Nephron (organoid): ENCODE results near the gene MAP6D1.
"Not testable (repeated sequence)": the region's sequence is repeated elsewhere in the genome, so short reads cannot be mapped to it uniquely, and the experiment has no call there.

Experiments used
- H3K27ac Mint-ChIP-seq, 3 experiments: 2 replicates each; pipeline ENCODE4 v1.8.0; 2020; ENCODE audit warnings: mixed read lengths in 3 of 3, mild to moderate bottlenecking in 2 of 3, moderate library complexity in 1 of 3
- H3K27me3 Mint-ChIP-seq: 2 replicates; pipeline ENCODE4 v1.8.0; 2021; ENCODE audit warnings: low read depth, mild to moderate bottlenecking, moderate library complexity, mixed read lengths
- H3K36me3 Mint-ChIP-seq: 2 replicates; pipeline ENCODE4 v1.8.0; 2020; ENCODE audit warnings: low read depth, mixed read lengths
- H3K4me1 Mint-ChIP-seq: 2 replicates; pipeline ENCODE4 v1.8.0; 2020; ENCODE audit warnings: mixed read lengths
- H3K4me3 Mint-ChIP-seq, 3 experiments: 2 replicates each; pipeline ENCODE4 v1.8.0; 2020; ENCODE audit warnings: mild to moderate bottlenecking in 3 of 3, mixed read lengths in 3 of 3, moderate library complexity in 2 of 3
- H3K9me3 Mint-ChIP-seq: 2 replicates; pipeline ENCODE4 v1.8.0; 2020; ENCODE audit warnings: mixed read lengths
- TF ChIP-seq, protein P1 (sequence below), 3 experiments: fragments of 200-600 bp; sonication (generic); IDR thresholded peaks; one replicate each; pipeline ENCODE4 v1.5.0; 2021; ENCODE audit warnings: antibody characterized with exemption in 3 of 3; ENCODE audit not compliant: unreplicated experiment in 3 of 3

MAP6D1 gene

DNA sequence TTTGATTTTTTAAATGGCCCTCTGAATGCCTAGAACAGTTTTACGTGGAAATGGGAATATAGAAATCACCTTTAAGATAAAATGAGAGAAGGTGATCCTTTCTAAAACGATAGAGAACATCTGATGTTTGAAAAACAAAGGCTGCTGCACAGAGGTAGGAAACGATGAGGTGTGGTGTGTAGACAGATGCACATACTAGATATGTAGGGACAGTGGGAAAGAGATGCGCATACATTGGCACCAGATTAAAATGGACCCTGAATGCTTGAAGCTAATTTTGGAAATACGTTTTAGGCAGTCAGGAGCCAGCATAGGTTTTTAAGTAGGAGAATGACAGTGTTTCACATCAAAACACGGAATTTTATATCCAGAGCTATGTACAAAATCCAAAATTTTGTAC lies 29.0 kb downstream of the MAP6D1 start:
- Mint-ChIP-seq H3K27ac (peak overlapping the region in 1 of 3 experiments; percentile 25), H3K4me1 (peaks cover 41% of the 10 kb centered on the region), H3K27me3 (no peaks in the 10 kb centered on the region), H3K36me3 (peaks cover 74% of the 10 kb centered on the region), H3K4me3 (no peak overlapping the region), H3K9me3 (no peaks in the 10 kb centered on the region)
- TF ChIP-seq, protein P1, sequence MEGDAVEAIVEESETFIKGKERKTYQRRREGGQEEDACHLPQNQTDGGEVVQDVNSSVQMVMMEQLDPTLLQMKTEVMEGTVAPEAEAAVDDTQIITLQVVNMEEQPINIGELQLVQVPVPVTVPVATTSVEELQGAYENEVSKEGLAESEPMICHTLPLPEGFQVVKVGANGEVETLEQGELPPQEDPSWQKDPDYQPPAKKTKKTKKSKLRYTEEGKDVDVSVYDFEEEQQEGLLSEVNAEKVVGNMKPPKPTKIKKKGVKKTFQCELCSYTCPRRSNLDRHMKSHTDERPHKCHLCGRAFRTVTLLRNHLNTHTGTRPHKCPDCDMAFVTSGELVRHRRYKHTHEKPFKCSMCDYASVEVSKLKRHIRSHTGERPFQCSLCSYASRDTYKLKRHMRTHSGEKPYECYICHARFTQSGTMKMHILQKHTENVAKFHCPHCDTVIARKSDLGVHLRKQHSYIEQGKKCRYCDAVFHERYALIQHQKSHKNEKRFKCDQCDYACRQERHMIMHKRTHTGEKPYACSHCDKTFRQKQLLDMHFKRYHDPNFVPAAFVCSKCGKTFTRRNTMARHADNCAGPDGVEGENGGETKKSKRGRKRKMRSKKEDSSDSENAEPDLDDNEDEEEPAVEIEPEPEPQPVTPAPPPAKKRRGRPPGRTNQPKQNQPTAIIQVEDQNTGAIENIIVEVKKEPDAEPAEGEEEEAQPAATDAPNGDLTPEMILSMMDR (IDR thresholded peaks at IDR 0.05; ENCODE audit: unreplicated experiment in 3 of 3) = no peak

DNA sequence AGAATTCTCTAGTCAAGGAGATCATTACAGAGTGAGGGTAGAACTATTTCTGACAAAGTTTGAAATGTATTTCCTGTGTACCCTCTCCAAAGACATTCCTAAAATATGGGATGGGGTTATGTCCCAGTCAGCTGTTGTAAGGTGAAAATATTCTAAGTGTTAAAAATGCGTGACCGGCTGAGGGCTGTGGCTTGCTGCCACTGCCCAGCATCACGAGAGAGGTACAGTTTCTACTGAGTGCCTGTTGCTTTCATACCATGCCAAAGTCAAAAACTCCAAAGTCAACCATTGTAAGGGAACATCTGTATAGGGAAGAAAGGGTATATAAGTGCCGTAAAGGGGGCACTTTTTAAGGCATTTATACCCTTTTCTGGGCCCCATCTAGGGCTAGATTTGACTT lies 30.9 kb downstream of the MAP6D1 start:
- peaks cover 36% of the 10 kb centered on the region for H3K4me1 Mint-ChIP-seq
- no peak overlapping the region for H3K4me3 Mint-ChIP-seq
- TF ChIP-seq, protein P1 (IDR thresholded peaks at IDR 0.05; ENCODE audit: unreplicated experiment in 3 of 3) = no peak
- no peaks in the 10 kb centered on the region for H3K9me3 Mint-ChIP-seq
- H3K27ac Mint-ChIP-seq = peak overlapping the region; percentile 10 to 18 (median 17)
- no peaks in the 10 kb centered on the region for H3K27me3 Mint-ChIP-seq
- peaks cover 73% of the 10 kb centered on the region for H3K36me3 Mint-ChIP-seq

DNA sequence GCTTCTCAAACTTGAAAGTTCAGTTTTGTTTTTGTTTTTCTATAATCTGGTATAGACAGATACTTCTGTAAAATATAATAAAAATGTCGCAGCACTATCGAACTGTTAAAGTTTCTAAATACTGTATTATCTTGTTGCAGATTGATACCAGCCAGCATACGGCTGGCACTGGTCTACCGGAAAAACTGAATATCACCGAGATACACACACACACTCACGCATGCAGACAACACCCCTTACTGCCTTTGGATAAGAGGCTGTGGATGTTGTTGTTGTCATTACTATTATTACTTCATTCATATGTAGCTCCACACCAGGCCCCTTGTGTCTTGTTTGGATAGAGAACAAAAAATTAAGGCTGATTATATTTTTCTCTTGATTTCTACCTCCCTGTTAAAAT lies 32.4 kb downstream of the MAP6D1 start:
- Mint-ChIP-seq H3K4me1 (peaks cover 25% of the 10 kb centered on the region), H3K9me3 (no peaks in the 10 kb centered on the region), H3K27ac (no peak overlapping the region), H3K4me3 (no peak overlapping the region), H3K27me3 (no peaks in the 10 kb centered on the region), H3K36me3 (peaks cover 72% of the 10 kb centered on the region)
- TF ChIP-seq, protein P1 (IDR thresholded peaks at IDR 0.05; ENCODE audit: unreplicated experiment in 3 of 3) = no peak

DNA sequence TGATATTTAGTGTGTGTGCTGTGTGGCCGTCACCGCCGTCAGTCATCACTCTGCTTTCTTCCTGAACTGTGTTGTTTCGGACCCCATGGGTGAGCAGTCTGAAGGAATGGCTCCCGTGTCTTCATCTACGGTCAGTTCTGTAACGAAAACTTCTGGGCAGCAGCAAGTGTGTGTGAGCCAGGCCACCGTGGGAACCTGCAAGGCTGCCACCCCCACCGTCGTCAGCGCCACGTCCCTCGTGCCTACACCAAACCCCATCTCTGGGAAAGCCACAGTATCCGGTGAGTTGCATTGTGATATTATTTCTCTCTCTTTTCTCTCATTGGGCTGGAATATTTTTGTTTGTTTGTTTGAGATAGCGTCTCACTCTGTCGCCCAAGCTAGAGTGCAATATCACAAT lies 34.7 kb downstream of the MAP6D1 start:
- TF ChIP-seq, protein P1 (IDR thresholded peaks at IDR 0.05; ENCODE audit: unreplicated experiment in 3 of 3) = no peak
- Mint-ChIP-seq H3K4me1 (peaks cover 15% of the 10 kb centered on the region), H3K27ac (no peak overlapping the region), H3K9me3 (no peaks in the 10 kb centered on the region), H3K27me3 (no peaks in the 10 kb centered on the region), H3K36me3 (peaks cover 77% of the 10 kb centered on the region), H3K4me3 (no peak overlapping the region)

DNA sequence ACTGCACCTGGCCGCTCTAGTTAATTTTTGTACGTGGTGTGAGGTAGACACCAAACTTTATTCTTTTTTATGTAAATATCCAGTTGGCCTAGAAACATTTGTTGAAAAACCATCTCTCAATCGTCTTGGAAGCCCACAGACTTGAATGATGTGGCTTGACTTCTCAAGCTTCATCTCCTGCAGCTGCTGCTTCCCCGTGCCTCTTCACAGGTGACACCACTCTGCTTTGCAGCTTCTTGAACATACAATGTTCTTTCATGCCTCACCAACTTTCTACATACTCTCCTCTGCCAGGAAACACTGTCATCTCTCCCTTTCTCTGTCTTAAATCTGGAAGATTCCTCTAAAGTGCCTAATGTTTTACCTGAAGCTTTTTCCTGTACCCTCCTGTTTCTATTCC lies 35.6 kb downstream of the MAP6D1 start:
- H3K36me3 Mint-ChIP-seq = peaks cover 75% of the 10 kb centered on the region

DNA sequence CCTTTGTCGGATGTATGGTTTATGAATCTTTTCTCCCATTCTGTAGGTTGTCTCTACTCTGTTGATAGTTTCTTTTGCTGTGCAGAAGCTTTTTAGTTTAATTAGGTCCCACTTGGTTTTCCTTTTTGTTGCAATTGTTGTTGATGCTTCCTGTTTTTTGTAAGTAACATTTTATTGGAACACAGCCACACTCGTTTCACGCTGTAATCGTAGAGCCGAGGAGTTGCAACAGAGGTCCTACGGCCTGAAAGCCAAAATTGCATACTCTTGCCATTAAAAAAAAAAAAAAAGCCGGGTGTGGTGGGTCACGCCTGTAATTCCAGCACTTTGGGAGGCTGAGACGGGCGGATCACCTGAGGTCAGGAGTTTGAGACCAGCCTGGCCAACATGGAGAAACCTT lies 40.9 kb downstream of the MAP6D1 start:
- H3K27ac Mint-ChIP-seq, H3K4me3 Mint-ChIP-seq, H3K4me1 Mint-ChIP-seq, H3K27me3 Mint-ChIP-seq, H3K9me3 Mint-ChIP-seq: not testable (repeated sequence)
- peaks cover 79% of the 10 kb centered on the region for H3K36me3 Mint-ChIP-seq

More for the DNA sequence above, 35.6 kb downstream of the MAP6D1 start:
- H3K27me3 Mint-ChIP-seq = no peaks in the 10 kb centered on the region
- no peaks in the 10 kb centered on the region for H3K9me3 Mint-ChIP-seq
- TF ChIP-seq, protein P1 (IDR thresholded peaks at IDR 0.05; ENCODE audit: unreplicated experiment in 3 of 3) = no peak
- H3K27ac Mint-ChIP-seq = no peak overlapping the region
- peaks cover 15% of the 10 kb centered on the region for H3K4me1 Mint-ChIP-seq
- no peak overlapping the region for H3K4me3 Mint-ChIP-seq
